Pancreas (tissue), 10 donors: ENCODE results near the gene SLC35C1. TPM values are rescaled to one million over a fixed set of nuclear protein-coding genes. Genes with fewer than 3 reads are reported as not detected.

ENCODE experiments used
- ATAC-seq, 4 donors: fragments of 200-7000 bp; cut with Tn5 transposase; one replicate each; pipeline versions ENCODE4 v1.8.0 to v1.9.1; 2020; ENCODE audit warnings: mild to moderate bottlenecking in 4 of 4, moderate library complexity in 4 of 4
- DNase-seq, 6 donors: peaks; one replicate each; pipeline ENCODE4 v3.0.0-alpha.2; 2020
- FAIRE-seq: peaks from 2 replicates; lab custom pipeline; 2012; peaks lifted over from hg19 to GRCh38; lab: Jason Lieb, UNC
- H3K27ac ChIP-seq, 4 donors: fragments of 200-600 bp; sonication (generic); 1 replicate in 3 of 4; 2 replicates in 1 of 4; pipeline versions ENCODE4 v1.5.0 to v1.8.0; 2020
- H3K27me3 ChIP-seq, 4 donors: fragments of 200-600 bp; one replicate each; pipeline ENCODE4 v1.8.0; 2021
- H3K36me3 ChIP-seq, 3 donors: fragments of 200-600 bp; sonication (generic) in 1 of 3; one replicate each; pipeline versions ENCODE4 v1.5.0 to v1.8.0; 2020 to 2021
- H3K4me1 ChIP-seq, 3 donors: fragments of 200-600 bp; one replicate each; pipeline ENCODE4 v1.8.0; 2021
- H3K4me3 ChIP-seq, 4 donors: fragments of 200-600 bp; sonication (generic) in 2 of 4; one replicate each; pipeline versions ENCODE4 v1.5.0 to v1.8.0; 2020 to 2021
- H3K9me3 ChIP-seq, 4 donors: fragments of 200-600 bp; one replicate each; pipeline ENCODE4 v1.8.0; 2021
- WGBS, 2 donors: extraction: QIAGEN DNeasy Blood & Tissue Kit; methylation state at CpG; one replicate each; pipeline ENCODE4 v1.1.7; 2013; 5-methylcytosine and 5-hydroxymethylcytosine counted together
- intact Hi-C, 3 donors: fragments of 100-400 bp; cut with DNase I; formaldehyde crosslinking; loops; one replicate each; pipeline versions ENCODE4 v1.11.1 to v1.14.2; 2022
- polyA plus RNA-seq, 2 donors: library from polyadenylated mRNA; stranded (reverse); fragments of 200-250 nt; gene quantifications; one replicate each; pipeline ENCODE4 v1.2.3, GENCODE V29; 2013
- total RNA-seq, 6 donors: library from RNA; stranded (reverse); fragmentation: NEBNext Ultra II Directional in 4 of 6; extraction: Animal tissue kit (Norgen Biotek cat#: 25700) in 4 of 6; gene quantifications; one replicate each; pipeline versions ENCODE4 v1.2.1 to v1.2.4, GENCODE V29; 2021 to 2023
- TF ChIP-seq, protein P1 (sequence below), 4 donors: fragments of 200-600 bp; sonication (generic) in 3 of 4; IDR thresholded peaks; one replicate each; pipeline versions ENCODE4 v1.5.0 to v1.8.0; 2021; ENCODE audit warnings: antibody characterized with exemption in 4 of 4
- donor health status: healthy with polysubstance abuse.
- donor health status: DM: no; HTN: no; CAD: no; lungs with moderate emphysema.
- donor health status: DM: no; HTN: no; CAD: no.
- donor health status: control.
- donor health status: control.
- donor health status: Bipolar disorder and iron deficiency.
- donor health status: DM: yes; HTN: yes; CAD: no.
- donor health status: DM: no; HTN: no; CAD: no.
- donor health status: DM: no; HTN: no; CAD: no.
- donor health status: DM: yes; HTN: yes; CAD: no.

Gene SLC35C1
- total and polyA plus RNA-seq, 8 donors, result 5.4 to 14.2 (median 7.5) TPM

DNA sequence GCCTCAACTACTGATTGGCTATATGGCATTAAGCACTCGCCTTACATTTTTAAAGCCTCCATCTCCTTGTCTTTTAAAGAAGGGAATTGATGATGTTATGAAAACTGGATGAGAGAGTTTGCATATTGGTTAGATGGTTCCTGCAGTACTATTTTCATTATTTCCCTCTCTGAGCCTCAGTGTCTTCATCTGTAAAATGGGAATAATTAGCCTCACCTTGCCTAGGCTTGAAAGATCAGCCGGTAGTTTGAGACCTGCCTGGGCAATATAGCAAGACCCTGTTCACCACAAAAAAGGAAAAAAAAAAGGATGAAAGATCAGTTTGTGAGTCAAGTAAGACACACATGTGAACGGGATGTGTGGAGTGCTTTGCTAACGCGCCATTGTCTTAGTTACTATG is 35.0 kb upstream of the SLC35C1 start:
- intact Hi-C loops, result loop anchor here in 1 of 3 donors (10.0 kb wide), 1 partner anchor 405 kb away; no protein-coding TSS in a partner anchor
- ATAC-seq, result no peak
- TF ChIP-seq, protein P1, sequence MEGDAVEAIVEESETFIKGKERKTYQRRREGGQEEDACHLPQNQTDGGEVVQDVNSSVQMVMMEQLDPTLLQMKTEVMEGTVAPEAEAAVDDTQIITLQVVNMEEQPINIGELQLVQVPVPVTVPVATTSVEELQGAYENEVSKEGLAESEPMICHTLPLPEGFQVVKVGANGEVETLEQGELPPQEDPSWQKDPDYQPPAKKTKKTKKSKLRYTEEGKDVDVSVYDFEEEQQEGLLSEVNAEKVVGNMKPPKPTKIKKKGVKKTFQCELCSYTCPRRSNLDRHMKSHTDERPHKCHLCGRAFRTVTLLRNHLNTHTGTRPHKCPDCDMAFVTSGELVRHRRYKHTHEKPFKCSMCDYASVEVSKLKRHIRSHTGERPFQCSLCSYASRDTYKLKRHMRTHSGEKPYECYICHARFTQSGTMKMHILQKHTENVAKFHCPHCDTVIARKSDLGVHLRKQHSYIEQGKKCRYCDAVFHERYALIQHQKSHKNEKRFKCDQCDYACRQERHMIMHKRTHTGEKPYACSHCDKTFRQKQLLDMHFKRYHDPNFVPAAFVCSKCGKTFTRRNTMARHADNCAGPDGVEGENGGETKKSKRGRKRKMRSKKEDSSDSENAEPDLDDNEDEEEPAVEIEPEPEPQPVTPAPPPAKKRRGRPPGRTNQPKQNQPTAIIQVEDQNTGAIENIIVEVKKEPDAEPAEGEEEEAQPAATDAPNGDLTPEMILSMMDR (IDR thresholded peaks at IDR 0.05), result no peak
- Histone ChIP-seq H3K9me3 (no peaks in the 10 kb centered on the region), H3K27ac (no peak overlapping the region), H3K36me3 (no peaks in the 10 kb centered on the region), H3K4me1 (no peaks in the 10 kb centered on the region), H3K4me3 (no peak overlapping the region), H3K27me3 (no peaks in the 10 kb centered on the region)
- no peak for FAIRE-seq
- no peak for DNase-seq
- WGBS, 2 donors, result 85 to 92% methylated on average over 5 of the region's 5 CpGs

DNA sequence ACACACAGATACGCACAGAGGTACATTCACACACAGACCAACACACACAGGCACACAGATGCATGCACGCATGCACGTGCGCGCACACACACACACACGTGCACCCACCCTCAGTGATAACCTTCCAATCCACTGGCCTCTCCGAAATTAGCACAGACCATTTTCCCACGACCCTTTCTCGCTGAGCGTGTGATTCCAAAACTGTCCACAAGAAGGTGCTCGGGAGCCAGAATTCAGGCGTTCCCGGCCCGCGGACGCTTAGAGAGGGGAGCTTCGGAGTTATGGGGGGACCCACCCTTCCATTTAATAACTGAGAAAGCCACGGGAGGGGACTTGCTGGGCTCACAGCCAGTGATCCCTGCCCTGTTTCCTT is 33.8 kb upstream of the SLC35C1 start:
- Histone ChIP-seq H3K4me3 (peak overlapping the region; percentile 16 to 61 (median 40)), H3K36me3 (no peaks in the 10 kb centered on the region), H3K27me3 (no peaks in the 10 kb centered on the region), H3K9me3 (no peaks in the 10 kb centered on the region), H3K4me1 (no peaks in the 10 kb centered on the region), H3K27ac (peak overlapping the region in 1 of 4 donors; percentile 46)
- intact Hi-C loops, result loop anchor here in 1 of 3 donors (10.0 kb wide), 1 partner anchor 406 kb away; no protein-coding TSS in a partner anchor
- TF ChIP-seq, protein P1 (IDR thresholded peaks at IDR 0.05), result peak; percentile 81 to 93 (median 86)
- DNase-seq (peak in 5 of 6 donors; percentile 50 to 86 (median 69)), ATAC-seq (peak; percentile 73 to 90 (median 86)), FAIRE-seq (no peak)
- 3% methylated on average over 18 of the region's 18 CpGs for WGBS, 2 donors

DNA sequence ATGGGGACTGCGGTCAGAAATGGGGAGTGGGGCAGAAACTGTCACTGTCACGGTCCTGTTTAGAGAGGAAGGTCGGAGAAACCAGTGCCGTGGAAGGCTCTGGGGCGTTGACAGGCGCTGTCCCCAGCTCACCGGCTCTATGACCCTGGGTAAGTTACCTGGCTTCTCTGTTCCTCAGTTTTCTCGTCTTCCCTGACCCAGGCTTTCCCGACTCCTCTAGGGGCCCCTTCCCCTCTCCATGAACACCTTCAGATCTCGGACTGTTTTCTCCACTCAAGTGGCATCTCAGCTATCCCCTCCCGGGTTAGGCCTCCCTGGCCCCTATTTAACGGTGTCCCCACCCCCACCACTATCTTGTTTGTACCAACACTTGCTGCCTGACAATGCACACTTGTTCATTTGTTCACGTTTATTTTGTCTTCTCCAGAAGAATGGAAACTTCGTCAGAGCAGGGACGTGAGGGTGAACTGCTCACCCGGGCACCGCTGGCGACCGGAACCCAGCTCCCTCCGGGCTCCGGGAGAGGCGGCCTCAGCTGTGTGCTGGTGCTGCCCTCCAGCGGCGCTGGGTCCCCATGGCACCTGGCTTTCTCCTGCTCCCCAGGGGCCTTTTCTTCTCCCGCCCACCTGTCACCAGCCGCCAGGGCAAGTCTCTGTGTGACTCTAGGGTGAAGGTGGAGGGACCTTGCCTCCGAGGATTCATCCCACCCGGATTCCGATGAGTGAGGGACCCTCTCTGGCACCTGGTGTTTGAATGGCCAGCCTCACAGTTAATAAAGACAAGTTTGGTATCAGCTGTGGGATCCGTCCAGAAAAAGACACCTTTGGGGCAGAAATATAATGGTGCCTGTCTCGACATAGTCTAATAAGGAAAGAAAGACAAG is 33.1 kb upstream of the SLC35C1 start:
- ATAC-seq (peak; percentile 96 to 99 (median 98)), FAIRE-seq (no peak), DNase-seq (peak; percentile 76 to 95 (median 86))
- Histone ChIP-seq H3K27ac (peak overlapping the region in 2 of 4 donors; percentile 46 to 47), H3K9me3 (no peaks in the 10 kb centered on the region), H3K27me3 (no peaks in the 10 kb centered on the region), H3K4me3 (peak overlapping the region; percentile 16 to 61 (median 40)), H3K4me1 (no peaks in the 10 kb centered on the region), H3K36me3 (no peaks in the 10 kb centered on the region)
- intact Hi-C loops, result loop anchor here in 1 of 3 donors (10.0 kb wide), 1 partner anchor 407 kb away; no protein-coding TSS in a partner anchor
- WGBS, 2 donors, result 2 to 5% methylated on average over 30 to 31 of the region's 31 CpGs
- TF ChIP-seq, protein P1 (IDR thresholded peaks at IDR 0.05), result peak; percentile 89 to 92 (median 90)

DNA sequence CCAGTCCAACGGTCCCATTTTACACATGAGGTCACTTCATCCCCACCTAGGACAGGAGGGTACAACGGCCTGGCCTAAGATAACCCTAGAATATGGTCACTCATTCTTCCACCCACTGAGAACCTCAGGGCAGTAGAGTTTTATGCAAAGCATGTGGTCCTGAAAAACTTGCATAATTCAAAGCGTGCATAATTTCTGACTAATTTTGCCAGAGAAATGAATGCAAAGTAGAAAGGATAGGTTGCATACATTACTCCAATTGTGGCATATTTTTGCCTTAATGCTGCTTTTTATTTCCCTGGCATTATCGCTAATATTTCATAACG is 32.5 kb upstream of the SLC35C1 start:
- Histone ChIP-seq H3K27ac (no peak overlapping the region), H3K36me3 (no peaks in the 10 kb centered on the region), H3K27me3 (no peaks in the 10 kb centered on the region), H3K4me3 (no peak overlapping the region), H3K9me3 (no peaks in the 10 kb centered on the region), H3K4me1 (no peaks in the 10 kb centered on the region)
- TF ChIP-seq, protein P1 (IDR thresholded peaks at IDR 0.05), result no peak
- DNase-seq (no peak), FAIRE-seq (no peak), ATAC-seq (no peak)
- intact Hi-C loops, result loop anchor here in 1 of 3 donors (10.0 kb wide), 1 partner anchor 408 kb away; no protein-coding TSS in a partner anchor
- 44 to 56% methylated on average over 5 of the region's 5 CpGs for WGBS, 2 donors
